ENCODE results near the gene PURA.

Gene PURA

DNA sequence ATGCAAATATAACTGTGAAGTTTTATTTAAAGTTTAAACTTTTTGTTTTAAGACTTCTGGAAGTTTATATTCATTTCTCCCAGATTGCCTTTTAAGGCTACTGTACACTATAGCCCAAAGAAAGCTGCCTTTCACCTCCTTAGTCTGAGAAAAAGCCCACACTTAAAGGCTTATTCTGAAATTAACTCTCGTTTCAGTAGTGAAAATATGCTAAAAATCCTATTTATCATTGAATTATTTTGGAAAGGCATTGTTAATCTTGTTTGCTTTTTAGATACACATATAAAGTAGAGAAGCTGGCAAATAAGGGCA, 3.3 kb upstream of the PURA start:
- no peak for DNase-seq

DNA sequence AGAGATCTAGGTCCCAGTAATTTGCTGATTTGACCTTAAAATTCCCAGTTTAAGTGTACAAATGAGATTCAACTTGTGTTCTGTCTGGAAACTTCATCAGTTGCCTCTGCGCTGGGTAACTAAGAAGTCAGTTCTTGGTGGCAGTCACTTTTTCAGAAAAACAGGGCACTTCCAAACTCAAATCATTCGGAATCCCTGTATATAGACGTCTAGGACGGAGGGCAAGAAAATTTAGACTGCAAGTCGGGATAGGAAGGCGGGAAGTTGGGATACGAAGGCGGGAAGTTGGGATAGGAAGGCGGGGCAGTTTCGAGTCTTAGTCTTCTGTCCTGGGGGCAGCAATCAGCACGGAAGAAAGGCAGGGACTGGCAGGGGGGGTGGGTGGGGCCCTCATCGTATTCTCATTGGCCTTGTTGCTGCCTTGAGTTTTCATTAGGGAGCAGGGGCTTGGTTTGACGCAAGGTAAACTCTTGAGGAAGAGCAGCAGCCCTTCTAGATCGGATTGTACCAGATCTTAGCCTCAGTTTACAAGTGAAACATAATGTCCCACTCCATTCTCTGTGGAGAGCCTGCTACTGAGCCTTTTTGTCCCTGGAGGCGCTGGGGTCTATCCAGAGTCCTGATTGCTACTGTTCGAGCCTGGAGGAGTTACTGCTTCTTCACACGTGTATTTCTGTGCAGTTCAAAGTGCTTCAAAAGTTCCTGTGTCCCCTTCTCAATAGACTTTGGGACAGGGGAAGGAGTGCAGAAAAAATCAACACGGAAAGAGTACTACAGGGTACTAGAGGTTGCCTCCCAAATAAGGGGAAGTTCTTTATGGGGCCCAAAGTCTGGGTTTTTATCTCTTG, 2.7 kb upstream of the PURA start:
- no peak for DNase-seq

DNA sequence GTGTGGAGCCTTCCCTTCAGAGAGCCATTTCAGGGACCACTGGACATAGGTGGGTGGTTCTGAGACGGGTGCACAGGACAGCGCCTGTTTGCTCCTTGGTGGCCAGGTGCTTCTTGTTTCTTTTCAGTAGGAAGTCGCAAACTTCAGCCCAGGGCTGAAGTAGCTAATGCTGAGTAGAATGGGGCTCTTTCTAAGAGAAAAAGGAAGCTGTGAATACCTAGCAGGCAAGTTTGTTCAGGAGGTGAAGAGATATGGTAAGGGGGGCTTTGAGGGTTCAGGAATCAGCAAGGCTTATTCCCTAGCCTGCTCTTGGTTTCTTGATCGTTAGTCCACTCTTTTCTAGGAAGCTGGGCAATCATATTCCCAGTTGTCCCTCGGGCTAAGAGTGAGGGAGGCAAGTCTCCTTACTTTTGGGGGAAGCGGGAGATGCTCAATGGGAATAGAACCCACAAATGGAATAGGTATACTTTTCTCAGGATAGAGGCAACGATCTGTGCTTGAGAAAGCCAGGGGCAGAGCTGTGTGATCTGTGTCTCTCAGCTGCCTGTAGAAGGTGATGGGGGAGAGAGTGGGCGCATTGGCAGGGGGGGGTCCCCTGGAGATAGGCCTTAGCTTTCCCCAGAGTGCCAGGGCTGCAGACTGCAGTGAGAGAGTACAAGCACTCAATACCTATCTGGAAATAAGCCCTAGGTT, 1.9 kb upstream of the PURA start:
- no peak for DNase-seq

DNA sequence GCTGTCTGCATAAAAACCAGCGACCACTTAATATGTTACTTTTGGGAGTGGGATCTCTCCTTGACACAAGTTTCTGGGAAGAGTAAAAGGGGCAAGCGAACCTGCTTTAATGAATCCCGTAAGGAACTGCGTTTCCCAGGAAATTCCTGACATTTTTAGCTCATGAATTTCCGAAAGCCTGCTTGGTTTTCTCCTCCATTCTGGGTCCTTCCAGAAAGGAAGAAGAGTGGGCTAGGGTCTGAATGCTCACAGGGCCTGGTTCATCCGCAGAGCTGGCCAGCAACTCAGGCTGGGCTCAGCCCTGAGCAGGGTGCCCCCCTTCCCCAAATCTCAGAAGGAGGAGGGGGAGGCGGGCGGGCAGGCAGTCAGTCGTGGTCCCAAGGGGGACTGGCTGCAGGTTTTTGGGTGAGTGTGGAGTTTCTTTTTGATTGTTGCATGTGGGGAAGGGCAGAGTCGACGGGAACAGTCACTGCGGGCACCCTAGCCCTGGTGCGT, 1.2 kb upstream of the PURA start:
- no peak for DNase-seq

DNA sequence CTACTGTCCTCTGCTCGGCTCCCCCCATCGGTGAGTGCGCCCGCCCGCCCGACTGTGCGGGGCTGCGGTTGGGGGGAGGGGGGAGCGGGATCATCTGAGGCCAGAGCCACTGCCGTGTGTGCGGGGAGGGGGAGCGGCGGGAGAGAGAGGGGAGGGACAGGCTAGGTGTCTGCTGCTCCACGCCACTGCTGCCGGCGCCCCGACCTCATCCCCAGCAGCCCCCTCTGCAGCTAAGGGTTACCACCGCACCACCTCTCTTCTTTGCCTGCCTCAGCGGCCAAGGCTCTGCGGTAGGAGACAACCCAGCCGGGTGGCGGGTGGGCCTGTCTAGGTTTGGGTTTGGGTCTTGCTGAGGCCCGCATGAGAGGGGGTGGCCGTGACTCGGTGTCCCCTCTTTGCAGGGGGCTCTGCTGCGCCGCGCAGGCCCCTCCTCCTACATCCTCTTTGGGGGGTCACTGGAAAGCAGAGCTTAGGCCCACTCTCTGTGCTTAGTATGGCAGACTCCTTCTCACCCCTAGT, 670 bp upstream of the PURA start:
- no peak for DNase-seq

DNA sequence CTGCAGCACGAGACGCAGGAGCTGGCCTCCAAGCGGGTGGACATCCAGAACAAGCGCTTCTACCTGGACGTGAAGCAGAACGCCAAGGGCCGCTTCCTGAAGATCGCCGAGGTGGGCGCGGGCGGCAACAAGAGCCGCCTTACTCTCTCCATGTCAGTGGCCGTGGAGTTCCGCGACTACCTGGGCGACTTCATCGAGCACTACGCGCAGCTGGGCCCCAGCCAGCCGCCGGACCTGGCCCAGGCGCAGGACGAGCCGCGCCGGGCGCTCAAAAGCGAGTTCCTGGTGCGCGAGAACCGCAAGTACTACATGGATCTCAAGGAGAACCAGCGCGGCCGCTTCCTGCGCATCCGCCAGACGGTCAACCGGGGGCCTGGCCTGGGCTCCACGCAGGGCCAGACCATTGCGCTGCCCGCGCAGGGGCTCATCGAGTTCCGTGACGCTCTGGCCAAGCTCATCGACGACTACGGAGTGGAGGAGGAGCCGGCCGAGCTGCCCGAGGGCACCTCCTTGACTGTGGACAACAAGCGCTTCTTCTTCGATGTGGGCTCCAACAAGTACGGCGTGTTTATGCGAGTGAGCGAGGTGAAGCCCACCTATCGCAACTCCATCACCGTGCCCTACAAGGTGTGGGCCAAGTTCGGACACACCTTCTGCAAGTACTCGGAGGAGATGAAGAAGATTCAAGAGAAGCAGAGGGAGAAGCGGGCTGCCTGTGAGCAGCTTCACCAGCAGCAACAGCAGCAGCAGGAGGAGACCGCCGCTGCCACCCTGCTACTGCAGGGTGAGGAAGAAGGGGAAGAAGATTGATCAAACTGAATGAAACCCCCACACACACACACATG, 654 bp downstream of the PURA start:
- DNase-seq: peak; percentile 27

DNA sequence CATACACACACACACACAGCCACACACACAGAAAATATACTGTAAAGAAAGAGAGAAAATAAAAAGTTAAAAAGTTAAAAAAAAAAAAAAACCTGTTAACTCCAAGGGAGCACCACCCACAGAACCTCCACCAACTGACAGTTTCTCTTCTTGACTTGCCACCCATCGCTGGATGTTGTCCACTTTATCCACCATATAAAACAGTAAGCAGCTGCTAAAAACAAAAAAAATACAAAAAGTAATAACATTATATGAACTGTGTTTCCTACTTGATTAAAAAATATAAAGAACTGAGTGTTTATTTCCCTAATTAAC, 1.2 kb downstream of the PURA start:
- DNase-seq: no peak

DNA sequence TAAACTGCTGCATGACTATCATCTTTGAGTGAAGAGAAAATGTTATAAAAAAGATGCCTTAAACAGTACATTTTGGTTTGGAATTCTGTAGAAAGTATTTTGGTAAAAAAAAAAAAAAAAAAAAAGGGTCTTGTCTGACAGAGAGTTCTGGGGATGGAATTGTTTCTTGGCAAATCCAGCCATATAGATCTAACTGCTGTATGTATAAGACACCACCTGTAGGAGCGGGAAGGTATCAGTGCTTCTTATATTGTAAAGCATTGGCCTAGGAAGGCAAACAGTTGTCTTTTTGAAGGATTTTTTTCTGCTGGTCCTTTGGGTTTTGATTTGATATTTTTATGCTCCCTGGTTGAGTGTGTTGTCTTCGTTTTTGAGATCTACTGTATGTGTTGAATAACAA, 2.8 kb downstream of the PURA start:
- DNase-seq: no peak

DNA sequence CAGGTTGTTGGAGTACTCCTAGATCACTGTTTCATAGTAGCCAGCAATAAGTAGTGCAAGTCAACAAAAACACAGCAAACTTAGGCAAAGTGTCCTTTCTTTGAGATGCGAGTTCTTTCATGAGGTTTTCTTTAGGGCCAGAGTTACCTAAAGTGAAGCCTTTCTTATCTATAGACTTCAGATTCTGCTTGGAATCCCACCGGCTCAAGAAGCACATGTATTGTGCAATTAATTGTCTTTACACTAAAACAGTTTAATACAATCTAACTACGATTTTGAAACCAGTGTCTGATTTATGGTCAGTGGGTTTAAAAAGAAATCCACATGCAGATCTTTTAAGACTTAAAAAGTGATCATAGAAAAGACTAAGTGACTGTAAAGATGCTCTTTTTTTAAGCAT, 3.6 kb downstream of the PURA start:
- DNase-seq: no peak

DNA sequence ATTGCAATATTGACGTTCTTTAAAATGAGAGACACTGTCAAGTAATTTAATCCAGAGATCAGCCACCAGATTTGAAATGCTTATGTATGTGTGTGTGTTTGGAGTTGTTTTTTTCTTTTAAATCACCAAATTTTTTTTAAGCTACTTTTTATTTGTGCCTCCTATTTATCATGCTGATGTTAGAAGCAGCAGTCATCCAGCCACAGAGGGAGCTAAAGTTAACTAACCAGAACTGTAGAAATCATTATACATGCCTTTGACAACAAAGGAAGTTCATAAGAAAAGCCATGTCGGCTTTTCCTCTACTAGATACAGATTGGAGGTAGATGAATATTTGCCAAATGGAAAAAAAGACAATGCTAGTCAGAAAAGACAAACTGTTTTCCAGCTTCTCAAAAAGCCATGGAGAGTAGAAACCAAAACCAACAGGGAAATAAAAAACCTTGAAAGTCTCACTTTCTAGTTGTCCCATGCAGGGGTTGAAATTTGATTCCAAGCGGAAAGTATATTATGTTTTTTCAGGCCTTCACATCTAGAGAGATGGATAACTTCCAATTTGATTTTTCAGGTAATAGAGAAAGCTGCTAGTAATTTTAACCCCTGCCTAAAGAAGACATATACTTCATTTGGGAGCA, 4.5 kb downstream of the PURA start:
- DNase-seq: no peak

DNA sequence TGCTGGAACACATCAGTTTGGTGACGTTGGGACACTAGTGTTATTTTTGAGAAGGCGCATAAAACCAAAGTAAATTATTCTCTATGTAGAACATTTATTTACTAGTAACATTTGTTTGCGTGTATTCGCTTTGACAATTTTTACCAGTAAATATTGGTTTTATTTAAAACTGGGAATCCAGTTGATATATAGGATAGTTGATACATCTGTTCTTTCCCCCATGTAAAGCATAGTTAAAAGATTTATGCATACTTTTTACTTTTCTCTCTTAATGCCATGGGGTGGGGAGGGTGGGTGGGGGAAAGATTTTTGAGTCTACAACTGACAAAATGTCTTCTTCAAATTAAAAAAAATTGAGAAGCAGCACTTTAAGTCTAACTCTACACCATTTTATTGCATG, 11.7 kb downstream of the PURA start, which contains the start of gene IGIP:
IGIP (plus strand) TSS at position 301 of the 400 bp plus-strand sequence. CDS start 2,540 bp downstream, outside the sequence.
- DNase-seq: no peak

DNA sequence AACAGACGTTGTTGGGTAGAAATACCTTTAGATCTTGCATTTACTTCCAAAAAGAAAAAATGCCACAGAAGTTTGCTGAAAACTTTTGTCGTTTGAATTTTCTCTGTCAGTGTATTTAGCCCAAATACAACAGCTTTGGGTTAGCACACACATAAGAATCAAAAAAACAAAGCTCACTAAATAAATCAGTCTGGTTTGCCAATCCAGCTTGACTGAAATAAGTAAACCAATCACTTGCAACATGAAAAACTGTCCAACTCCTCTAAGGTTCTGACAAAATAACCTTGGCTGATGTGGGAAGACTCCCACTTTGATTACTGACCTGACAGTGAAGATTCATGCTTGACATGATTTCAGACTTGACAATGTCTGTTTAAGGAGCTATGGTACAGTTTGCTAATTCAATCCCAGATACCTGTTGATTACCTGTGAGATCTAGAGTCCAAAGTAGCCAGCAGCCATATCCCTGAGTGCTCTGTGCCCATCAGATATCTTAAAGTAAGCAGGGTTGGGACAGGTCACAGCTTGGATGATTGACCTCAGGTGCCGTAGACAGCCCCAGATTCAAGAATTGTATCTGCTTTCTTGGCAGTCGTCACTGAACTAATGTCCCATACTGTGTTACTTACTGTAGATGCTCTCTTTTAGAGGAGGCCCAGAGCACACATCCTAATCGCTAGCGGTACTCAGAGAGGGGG, 12.6 kb downstream of the PURA start:
- no peak for DNase-seq

DNA sequence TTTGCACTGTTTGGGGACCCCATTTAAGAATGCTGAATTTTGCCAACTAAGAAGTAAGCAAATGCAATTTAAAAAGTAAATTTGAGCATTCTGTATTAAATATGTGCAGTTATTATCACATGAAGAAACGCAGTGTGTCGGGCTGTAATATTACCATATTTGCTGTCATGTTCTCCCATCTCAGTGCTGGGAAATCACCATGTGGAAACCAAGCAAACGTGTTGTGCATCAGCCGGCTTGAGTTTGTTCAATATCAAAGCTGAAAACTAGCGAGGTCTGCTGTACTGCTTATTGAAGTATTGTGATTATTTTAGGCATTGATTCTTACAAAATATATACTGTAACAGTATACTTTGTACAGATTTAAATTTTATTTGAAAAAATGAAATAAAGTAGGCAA, 14.5 kb downstream of the PURA start:
- DNase-seq: no peak

DNA sequence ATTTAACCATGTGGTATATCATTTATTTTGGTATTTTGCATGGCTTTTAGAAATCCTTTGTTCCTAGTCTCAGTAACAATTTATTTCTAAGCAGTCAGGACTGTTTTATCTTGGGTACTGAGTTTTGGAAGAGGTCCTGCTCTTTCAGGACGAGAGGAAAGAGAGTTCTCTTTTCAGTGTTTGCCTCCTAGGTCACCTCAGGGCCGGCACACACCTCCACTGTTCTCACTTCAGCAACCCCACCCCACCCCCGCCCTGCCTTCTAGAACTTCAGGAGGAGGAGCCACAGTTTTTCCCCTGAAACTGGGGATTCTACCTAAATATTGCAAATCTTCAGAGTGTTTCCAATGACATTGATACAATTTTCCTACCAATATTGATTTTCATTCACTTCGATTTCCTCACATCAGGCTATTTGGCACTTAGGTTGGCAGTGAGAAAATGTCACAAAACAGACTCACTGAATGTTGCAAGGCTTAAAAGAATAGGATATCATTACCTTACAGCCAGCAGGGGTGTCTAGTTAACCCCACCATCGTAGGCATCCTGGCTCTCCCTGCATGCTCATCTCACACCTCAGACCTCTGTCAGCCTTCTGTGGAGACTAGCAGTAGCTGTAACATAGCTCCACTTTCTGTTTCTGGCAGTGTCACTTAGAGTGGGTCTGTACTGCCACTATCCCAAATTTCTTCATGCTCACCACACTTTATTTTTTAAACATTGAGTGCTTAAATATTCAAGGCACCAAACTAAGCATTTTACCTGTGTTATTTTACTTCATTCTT, 17.2 kb downstream of the PURA start:
- DNase-seq: no peak

DNA sequence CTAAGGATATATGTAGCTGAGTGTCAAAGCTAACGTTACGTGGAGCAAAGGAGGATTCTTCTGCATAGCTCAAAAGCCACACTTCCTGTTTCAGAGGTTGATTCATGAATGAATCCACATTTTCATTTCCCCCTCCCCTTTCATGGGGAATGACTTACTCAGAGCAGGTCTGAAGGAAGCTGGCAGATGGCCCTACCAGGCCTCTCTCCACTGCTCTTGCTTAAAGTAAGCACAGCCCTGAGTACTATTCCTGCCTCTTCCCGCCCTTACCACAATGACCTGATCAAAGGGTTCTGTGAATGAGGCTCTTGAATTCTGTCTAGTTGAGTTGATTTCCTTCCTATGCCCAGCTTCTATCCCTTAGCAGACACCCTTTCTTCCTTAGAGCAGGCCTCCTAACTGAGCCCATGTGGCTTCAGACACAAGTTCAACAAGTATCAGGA, 18.1 kb downstream of the PURA start:
- no peak for DNase-seq

DNA sequence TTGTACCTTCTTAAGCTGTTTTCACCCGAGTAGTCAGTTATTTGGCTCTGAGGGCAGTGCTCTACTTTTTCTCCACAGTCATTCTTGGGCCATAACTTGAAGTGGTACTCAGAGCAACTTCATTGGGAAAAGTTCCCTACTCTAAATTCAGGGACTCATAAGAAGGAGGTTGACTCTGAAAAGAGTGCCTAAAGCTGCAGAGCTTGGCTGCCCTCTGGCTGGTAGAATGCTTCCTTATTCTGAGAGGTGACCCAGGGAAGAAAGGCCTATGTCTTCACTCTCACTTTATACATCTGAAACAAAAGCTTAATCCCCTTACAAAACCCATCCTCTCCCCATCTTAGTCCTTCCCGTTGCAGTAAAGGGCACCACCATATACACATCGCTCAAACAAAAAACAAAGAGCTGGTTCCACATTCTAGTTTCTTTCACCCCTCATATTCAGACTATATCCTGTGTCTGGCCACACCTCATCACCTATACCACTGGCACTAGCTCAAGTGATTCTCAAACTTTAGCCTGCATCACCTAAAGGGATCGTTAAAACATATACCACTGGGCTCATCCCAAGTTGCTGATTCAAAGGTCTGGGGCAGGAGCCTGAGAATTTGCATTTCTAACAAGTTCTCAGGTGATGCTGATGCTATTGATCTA, 19.7 kb downstream of the PURA start:
- no peak for DNase-seq

DNA sequence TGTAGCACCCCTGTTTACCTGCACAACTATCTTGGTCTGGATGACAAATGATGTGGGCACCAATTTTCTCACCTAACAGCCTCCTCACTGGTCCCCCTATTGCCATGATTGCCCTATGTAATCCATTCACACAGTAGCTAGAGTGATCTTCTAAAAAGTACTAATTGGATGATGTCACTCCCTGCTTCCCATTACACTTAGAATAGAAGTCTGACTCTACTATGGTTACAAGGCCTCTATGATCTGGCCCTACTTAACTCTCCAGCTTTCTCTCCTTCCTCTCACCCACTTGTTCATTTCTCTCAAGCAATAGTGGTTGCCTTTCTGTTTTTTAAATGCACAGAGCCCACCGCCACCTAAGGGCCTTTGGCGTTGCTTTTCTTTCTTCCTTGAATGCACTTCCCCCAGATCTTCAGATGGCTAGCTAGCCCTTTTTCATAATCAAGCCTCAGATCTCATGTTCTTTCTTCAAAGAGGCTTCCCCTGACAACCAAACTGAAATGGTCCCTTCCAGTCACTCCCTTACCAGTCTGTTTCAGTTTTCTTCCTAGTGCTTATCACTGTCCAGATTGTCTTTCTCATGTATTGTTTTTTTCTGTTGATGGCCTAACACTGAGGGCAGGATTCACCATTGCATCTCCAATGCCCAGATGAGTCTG, 20.5 kb downstream of the PURA start:
- no peak for DNase-seq

DNA sequence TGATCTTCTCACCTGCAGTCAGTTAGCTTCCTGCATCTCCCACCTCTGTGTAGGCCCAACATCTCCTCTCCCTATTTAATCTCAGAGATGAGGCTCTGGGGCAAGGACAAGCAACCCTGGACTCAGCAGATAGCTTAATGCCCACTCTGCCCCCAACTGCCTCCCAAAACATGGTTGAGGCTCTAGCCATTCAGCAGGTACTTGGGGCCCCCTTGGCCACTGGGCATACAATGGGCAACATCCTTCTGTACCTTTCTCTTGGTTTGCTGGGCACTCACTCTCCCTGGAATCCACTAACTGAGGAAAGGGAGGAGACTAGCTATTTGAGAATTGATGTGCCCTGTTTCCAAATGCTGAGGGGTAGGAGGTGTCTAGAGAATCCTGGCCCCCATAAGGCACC, 21.2 kb downstream of the PURA start:
- no peak for DNase-seq

DNA sequence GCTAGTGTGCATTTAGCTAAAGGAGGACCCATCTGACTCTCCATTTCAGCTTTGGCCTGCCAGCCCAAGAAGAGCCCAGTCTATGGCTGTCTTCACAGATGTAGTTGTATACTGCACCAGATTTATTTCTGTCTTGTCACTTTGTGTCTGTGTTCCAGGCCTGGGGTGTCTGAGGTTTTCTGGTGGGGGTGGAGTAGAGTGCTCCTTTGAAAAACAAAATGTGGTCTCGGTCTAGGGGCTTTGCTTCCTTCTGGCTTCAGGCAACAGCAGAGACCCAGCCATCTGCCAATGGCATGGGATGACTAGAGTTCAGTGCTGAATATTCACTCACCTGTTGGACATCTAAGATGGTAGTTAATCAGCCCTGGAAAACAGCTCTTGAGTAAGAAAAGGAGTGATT, 22.7 kb downstream of the PURA start:
- DNase-seq: no peak

DNA sequence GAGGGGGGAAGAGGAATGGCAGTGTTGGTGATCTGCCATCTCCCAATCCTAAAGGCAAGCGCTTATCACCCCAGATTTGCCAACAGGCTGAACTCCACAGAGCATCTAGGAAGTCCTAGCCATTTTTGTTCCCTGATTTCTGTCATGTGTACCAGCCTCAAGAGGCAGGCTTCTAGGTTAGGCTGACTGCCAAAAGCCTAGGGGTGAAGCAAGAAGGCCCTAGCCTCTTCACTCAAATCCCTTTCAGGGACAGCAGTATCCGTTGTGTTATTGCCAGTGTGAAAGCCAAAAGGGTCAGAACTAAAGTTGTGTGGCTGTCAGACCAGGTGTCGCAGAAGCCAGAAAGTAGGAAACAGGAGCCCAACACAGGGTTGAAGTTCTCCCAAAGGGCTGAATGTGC, 26.5 kb downstream of the PURA start:
- DNase-seq: no peak
